ENCODE data around the gene PLCD1. TPM values are rescaled to one million over a fixed set of nuclear protein-coding genes. Genes with fewer than 3 reads are reported as not detected.

The PLCD1 gene
- total and polyA plus RNA-seq, 2 donors (not counting 1 experiment from before 2014, with no cell fraction given): 8.2 to 47.2 TPM

DNA sequence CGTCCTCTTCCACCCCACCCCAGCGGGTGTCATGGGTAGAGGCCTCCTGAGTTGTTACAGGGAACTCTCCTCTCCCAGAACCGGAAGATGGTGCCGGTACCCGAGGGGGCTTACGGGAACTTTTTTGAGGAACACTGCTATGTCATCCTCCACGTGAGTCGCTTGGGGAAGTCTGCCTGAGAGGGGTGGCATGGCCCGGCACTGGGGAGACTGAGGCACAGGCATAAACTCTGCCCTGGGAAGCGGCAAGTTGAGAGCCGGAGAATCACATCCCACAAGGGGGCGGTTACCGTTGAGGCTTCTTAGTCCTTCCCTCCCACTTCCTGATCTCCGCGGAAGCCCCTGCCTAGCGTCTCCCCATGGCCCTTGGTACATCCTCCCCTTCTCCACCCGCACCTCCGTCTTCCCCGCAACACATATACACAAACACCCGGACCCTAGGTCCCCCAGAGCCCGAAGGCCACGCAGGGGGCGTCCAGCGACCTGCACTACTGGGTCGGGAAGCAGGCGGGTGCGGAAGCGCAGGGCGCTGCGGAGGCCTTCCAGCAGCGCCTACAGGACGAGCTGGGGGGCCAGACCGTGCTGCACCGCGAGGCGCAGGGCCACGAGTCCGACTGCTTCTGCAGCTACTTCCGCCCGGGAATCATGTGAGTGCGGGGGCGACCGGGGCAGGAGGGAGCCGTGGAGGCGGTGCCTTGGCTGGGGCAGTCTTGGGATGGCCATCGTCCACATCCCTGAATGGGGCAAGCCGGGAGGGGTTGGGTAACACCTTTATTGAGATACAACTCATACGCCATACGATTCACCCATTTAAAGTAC, 35.4 kb downstream of the PLCD1 start:
- Histone ChIP-seq H3K27me3 (ENCODE audit: control insufficient read depth, insufficient read depth, low read length) (no peaks in the 10 kb centered on the region), H3K4me1 (ENCODE audit: control insufficient read depth, extremely low read depth, insufficient read depth, low read length) (peaks cover 9% of the 10 kb centered on the region), H3K27ac (ENCODE audit: insufficient read depth, low read length) (peak overlapping the region; percentile 59), H3K36me3 (ENCODE audit: control insufficient read depth, insufficient read depth, low read length) (no peaks in the 10 kb centered on the region), H3K9ac (ENCODE audit: insufficient read depth, low read length) (peak overlapping the region; percentile 62), H3K79me2 (ENCODE audit: control insufficient read depth, insufficient read depth, low read length) (no peaks in the 10 kb centered on the region), H2AFZ (ENCODE audit: low read length) (peak overlapping the region; percentile 85), H4K20me1 (ENCODE audit: control insufficient read depth, extremely low read depth, insufficient read depth, low read length) (no peaks in the 10 kb centered on the region), H3K4me3 (replicated peaks in 1 of 4; ENCODE audit: control extremely low read depth in 1 of 4, insufficient read depth in 1 of 4, low read depth in 3 of 4, low read length in 4 of 4) (peak overlapping the region; percentile 23 to 83 (median 59)), H3K4me2 (ENCODE audit: extremely low read depth, insufficient read depth, low read length) (peak overlapping the region; percentile 88), H3K9me3 (ENCODE audit: control insufficient read depth, insufficient read depth, low read depth, low read length) (no peaks in the 10 kb centered on the region)
- peak; percentile 79 to 83 for DNase-seq (ENCODE audit: low read depth in 2 of 2)
- TF ChIP-seq, protein P1, sequence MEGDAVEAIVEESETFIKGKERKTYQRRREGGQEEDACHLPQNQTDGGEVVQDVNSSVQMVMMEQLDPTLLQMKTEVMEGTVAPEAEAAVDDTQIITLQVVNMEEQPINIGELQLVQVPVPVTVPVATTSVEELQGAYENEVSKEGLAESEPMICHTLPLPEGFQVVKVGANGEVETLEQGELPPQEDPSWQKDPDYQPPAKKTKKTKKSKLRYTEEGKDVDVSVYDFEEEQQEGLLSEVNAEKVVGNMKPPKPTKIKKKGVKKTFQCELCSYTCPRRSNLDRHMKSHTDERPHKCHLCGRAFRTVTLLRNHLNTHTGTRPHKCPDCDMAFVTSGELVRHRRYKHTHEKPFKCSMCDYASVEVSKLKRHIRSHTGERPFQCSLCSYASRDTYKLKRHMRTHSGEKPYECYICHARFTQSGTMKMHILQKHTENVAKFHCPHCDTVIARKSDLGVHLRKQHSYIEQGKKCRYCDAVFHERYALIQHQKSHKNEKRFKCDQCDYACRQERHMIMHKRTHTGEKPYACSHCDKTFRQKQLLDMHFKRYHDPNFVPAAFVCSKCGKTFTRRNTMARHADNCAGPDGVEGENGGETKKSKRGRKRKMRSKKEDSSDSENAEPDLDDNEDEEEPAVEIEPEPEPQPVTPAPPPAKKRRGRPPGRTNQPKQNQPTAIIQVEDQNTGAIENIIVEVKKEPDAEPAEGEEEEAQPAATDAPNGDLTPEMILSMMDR (conservative IDR thresholded peaks at IDR 0.05 in 1 of 2, IDR thresholded peaks at IDR 0.05 in 1 of 2; ENCODE audit: low read depth in 1 of 2, low read length in 2 of 2): peak in 1 of 2 donors; percentile 3
- TF ChIP-seq EZH2 (IDR thresholded peaks at IDR 0.05; ENCODE audit: low read length, missing control alignments): no peak

GRCh38 chr3:37993460-37993819, 36.0 kb downstream of the PLCD1 start:
- Histone ChIP-seq H3K79me2 (ENCODE audit: control insufficient read depth, insufficient read depth, low read length) (no peaks in the 10 kb centered on the region), H3K27me3 (ENCODE audit: control insufficient read depth, insufficient read depth, low read length) (no peaks in the 10 kb centered on the region), H3K9ac (ENCODE audit: insufficient read depth, low read length) (no peak overlapping the region), H4K20me1 (ENCODE audit: control insufficient read depth, extremely low read depth, insufficient read depth, low read length) (no peaks in the 10 kb centered on the region), H3K4me2 (ENCODE audit: extremely low read depth, insufficient read depth, low read length) (no peak overlapping the region), H2AFZ (ENCODE audit: low read length) (peak overlapping the region; percentile 85), H3K36me3 (ENCODE audit: control insufficient read depth, insufficient read depth, low read length) (no peaks in the 10 kb centered on the region), H3K4me3 (replicated peaks in 1 of 4; ENCODE audit: control extremely low read depth in 1 of 4, insufficient read depth in 1 of 4, low read depth in 3 of 4, low read length in 4 of 4) (peak overlapping the region in 2 of 4 experiments; percentile 77 to 83), H3K9me3 (ENCODE audit: control insufficient read depth, insufficient read depth, low read depth, low read length) (no peaks in the 10 kb centered on the region), H3K27ac (ENCODE audit: insufficient read depth, low read length) (no peak overlapping the region), H3K4me1 (ENCODE audit: control insufficient read depth, extremely low read depth, insufficient read depth, low read length) (peaks cover 6% of the 10 kb centered on the region)
- DNase-seq (ENCODE audit: low read depth in 2 of 2): no peak
- TF ChIP-seq, protein P1 (conservative IDR thresholded peaks at IDR 0.05 in 1 of 2, IDR thresholded peaks at IDR 0.05 in 1 of 2; ENCODE audit: low read depth in 1 of 2, low read length in 2 of 2): no peak
- TF ChIP-seq EZH2 (IDR thresholded peaks at IDR 0.05; ENCODE audit: low read length, missing control alignments): no peak

- H3K79me2 ChIP-seq (ENCODE audit: control insufficient read depth, insufficient read depth, low read length): no peaks in the 10 kb centered on the region
- no peaks in the 10 kb centered on the region for H3K27me3 ChIP-seq (ENCODE audit: control insufficient read depth, insufficient read depth, low read length)
- no peaks in the 10 kb centered on the region for H4K20me1 ChIP-seq (ENCODE audit: control insufficient read depth, extremely low read depth, insufficient read depth, low read length)
- no peak overlapping the region for H3K27ac ChIP-seq (ENCODE audit: insufficient read depth, low read length)
- H3K9ac ChIP-seq (ENCODE audit: insufficient read depth, low read length): no peak overlapping the region
- no peak overlapping the region for H3K4me2 ChIP-seq (ENCODE audit: extremely low read depth, insufficient read depth, low read length)
- DNase-seq (ENCODE audit: low read depth in 2 of 2): no peak
- H3K4me3 ChIP-seq (replicated peaks in 1 of 4; ENCODE audit: control extremely low read depth in 1 of 4, insufficient read depth in 1 of 4, low read depth in 3 of 4, low read length in 4 of 4): no peak overlapping the region
- TF ChIP-seq, protein P1 (conservative IDR thresholded peaks at IDR 0.05 in 1 of 2, IDR thresholded peaks at IDR 0.05 in 1 of 2; ENCODE audit: low read depth in 1 of 2, low read length in 2 of 2): no peak
- no peak for TF ChIP-seq EZH2 (IDR thresholded peaks at IDR 0.05; ENCODE audit: low read length, missing control alignments)
- H3K4me1 ChIP-seq (ENCODE audit: control insufficient read depth, extremely low read depth, insufficient read depth, low read length): peaks cover 3% of the 10 kb centered on the region
- no peak overlapping the region for H2AFZ ChIP-seq (ENCODE audit: low read length)
- no peaks in the 10 kb centered on the region for H3K36me3 ChIP-seq (ENCODE audit: control insufficient read depth, insufficient read depth, low read length)
- no peaks in the 10 kb centered on the region for H3K9me3 ChIP-seq (ENCODE audit: control insufficient read depth, insufficient read depth, low read depth, low read length)
Measured at GRCh38 chr3:37993067-37993455, 36.4 kb downstream of the PLCD1 start.
